ENCODE measurements around the gene CELSR3.

DNA sequence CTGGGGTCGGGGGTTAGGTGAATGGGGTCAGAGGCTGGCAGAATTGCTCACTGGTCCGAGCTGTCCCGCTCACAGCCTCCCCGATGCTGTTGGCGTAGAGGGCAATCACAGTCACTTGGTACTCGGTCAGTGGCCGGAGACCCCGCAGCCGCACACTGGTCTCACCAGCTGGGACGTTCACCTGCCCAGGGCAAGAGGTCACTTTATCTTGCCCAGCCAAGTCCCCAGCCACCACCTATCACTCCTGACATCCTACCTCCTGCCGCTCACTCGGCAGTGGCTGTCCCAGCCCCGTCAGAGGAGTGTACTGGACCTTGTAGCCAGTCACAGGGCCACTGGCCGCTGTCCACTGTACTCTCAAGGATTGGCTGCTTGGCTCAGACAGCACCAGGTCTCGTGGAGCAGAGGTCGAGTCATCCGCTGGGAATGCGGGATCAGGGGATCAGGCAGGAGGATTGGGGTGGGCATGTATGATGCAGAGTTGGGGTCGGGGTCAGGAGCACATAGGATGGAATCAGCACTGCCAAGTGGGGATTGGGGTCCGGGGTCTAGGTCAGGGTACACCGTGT is 70.1 kb downstream of the CELSR3 start:
- TF ChIP-seq, protein P1, sequence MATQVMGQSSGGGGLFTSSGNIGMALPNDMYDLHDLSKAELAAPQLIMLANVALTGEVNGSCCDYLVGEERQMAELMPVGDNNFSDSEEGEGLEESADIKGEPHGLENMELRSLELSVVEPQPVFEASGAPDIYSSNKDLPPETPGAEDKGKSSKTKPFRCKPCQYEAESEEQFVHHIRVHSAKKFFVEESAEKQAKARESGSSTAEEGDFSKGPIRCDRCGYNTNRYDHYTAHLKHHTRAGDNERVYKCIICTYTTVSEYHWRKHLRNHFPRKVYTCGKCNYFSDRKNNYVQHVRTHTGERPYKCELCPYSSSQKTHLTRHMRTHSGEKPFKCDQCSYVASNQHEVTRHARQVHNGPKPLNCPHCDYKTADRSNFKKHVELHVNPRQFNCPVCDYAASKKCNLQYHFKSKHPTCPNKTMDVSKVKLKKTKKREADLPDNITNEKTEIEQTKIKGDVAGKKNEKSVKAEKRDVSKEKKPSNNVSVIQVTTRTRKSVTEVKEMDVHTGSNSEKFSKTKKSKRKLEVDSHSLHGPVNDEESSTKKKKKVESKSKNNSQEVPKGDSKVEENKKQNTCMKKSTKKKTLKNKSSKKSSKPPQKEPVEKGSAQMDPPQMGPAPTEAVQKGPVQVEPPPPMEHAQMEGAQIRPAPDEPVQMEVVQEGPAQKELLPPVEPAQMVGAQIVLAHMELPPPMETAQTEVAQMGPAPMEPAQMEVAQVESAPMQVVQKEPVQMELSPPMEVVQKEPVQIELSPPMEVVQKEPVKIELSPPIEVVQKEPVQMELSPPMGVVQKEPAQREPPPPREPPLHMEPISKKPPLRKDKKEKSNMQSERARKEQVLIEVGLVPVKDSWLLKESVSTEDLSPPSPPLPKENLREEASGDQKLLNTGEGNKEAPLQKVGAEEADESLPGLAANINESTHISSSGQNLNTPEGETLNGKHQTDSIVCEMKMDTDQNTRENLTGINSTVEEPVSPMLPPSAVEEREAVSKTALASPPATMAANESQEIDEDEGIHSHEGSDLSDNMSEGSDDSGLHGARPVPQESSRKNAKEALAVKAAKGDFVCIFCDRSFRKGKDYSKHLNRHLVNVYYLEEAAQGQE (IDR thresholded peaks at IDR 0.05; ENCODE audit: insufficient read depth in 1 of 2, low read depth in 2 of 2, low read length in 2 of 2) = no peak
- no peak for TF ChIP-seq SIN3A (IDR thresholded peaks at IDR 0.05; ENCODE audit: borderline replicate concordance, insufficient read depth, low read length)

All from PFSK-1 (cell line).